GM18951 (cell line): ENCODE measurements around the gene MPC1.
"Not testable (repeated sequence)": the region's sequence is repeated elsewhere in the genome, so short reads cannot be mapped to it uniquely, and the experiment has no call there.

Experiments used
- POLR2A ChIP-seq: IDR thresholded peaks from 4 replicates; pipeline ENCODE4 v1.6.1; 2011; ENCODE audit warnings: mild to moderate bottlenecking; ENCODE audit not compliant: insufficient read length, insufficient read depth; ENCODE audit errors: extremely low read depth
- in situ Hi-C: fragments of 300-500 bp; cut with MboI; formaldehyde crosslinking; loops from one replicate; pipeline ENCODE4 v1.12.0; 2022; ENCODE audit warnings: low sequenced_read_pairs, mixed read lengths, inconsistent platforms; ENCODE audit not compliant: unreplicated experiment

MPC1 gene

GRCh38 chr6:166382500-166382932 lies 224 bp downstream of the MPC1 start:
- in situ Hi-C loops = no loop called here

GRCh38 chr6:166381733-166382499 lies 824 bp downstream of the MPC1 start:
- in situ Hi-C loops = no loop called here
- peak; percentile 49 for TF ChIP-seq POLR2A

More at GRCh38 chr6:166382500-166382932, 224 bp downstream of the MPC1 start:
- peak; percentile 81 for TF ChIP-seq POLR2A

DNA sequence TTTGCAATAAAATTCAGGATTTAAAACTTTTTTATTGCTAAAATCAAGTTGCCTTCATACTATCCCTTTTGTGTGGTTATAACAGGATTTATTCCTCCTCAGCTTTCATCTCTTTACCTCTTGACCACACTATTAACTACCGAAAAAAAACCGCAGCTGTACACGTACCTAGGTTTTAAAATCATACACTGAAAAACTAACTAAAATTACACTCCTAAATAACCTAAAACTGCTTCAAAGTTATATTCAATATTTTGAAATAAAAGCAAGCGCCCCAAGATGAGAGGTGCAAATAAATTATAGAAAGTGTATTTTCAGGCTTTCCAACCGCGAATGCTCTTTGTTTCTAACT lies 1.4 kb downstream of the MPC1 start:
- in situ Hi-C loops = no loop called here
- no peak for TF ChIP-seq POLR2A

GRCh38 chr6:166379800-166380199 lies 2.9 kb downstream of the MPC1 start:
- no peak for TF ChIP-seq POLR2A
- in situ Hi-C loops = no loop called here

DNA sequence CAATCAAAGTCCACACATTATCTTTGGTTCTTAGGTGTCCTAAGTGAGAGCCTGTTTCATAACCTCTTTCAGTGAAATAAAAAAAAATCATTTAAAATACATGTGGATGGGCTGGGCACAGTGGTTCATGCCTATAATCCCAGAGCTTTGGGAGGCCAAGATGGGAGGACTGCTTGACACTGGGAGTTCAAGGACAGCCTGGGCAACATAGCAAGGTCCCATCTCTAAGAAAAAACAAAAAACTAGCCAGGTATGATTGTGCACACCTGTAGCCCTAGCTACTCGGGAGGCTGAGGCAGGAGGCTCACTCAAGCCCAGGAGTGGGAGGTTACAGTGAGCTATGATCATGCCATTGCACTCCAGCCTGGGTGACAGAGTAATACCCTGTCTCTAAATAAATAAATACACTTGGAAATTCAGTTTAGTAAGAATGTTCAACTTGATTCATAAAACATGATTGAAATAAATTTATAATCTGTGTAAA lies 3.6 kb downstream of the MPC1 start:
- in situ Hi-C loops = no loop called here
- TF ChIP-seq POLR2A = no peak

DNA sequence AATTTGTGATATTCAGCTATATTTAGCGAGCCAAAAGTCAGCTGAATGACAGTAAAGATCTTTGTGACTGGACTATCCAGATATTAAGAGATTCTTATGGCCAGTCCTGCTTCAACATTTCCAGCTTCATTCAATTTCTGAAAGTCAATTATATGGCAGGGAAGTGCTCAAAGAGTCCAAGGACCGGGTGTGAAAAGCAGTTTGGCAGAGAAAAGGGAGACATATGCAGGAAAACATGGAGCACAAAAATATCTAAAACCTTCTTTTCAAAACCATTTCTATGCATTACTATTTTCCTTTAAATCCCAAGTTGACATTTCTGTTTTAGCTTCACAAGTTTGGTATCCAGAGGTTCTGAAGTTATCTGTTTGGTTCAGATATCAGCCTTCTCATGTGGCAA lies 5.0 kb downstream of the MPC1 start:
- no peak for TF ChIP-seq POLR2A
- in situ Hi-C loops = no loop called here

DNA sequence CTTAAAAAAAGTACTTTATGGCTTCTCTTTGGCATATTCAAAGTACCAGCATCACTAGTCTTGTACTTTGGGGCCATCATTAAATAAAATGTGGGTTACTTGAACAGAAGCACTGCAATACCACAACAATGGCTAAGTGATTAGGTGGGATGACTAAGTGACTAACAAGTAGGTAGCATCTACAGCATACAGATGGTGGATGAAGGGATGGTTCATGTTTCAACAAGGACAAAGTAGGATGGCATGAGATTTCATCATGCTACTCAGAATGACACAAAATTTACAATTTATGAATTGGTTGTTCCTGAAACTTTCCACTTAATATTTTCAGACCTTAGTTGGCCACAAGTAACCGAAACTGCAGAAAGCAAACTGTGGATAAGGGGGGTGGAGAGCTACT lies 7.7 kb downstream of the MPC1 start:
- TF ChIP-seq POLR2A = no peak
- in situ Hi-C loops = no loop called here

- in situ Hi-C loops = no loop called here
- no peak for TF ChIP-seq POLR2A
These were observed 12.3 kb downstream of the MPC1 start for GRCh38 chr6:166370489-166370888.

- in situ Hi-C loops = no loop called here
- no peak for TF ChIP-seq POLR2A
These were observed 13.0 kb downstream of the MPC1 start for GRCh38 chr6:166369782-166370181.

DNA sequence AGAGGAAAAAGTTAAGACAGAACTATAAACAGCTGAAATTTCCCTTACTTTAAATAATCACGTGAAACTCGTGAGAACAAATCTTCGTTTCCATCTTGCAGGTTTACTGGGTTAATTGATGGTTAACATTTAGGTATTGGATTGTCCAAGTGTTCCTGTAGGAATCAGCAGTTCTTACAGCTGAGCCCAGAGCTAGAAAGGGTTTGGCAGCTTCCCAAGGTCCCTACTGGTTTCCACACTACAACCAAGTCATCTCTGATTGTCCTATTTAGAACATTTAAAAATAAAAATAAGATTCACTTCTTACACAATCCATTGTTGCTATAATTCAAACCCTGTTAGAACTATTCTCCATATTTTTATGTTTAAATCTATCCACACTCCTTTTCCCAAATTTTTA lies 15.8 kb downstream of the MPC1 start:
- no peak for TF ChIP-seq POLR2A
- in situ Hi-C loops = no loop called here

GRCh38 chr6:166365806-166366205 lies 16.9 kb downstream of the MPC1 start:
- in situ Hi-C loops = no loop called here
- no peak for TF ChIP-seq POLR2A

- TF ChIP-seq POLR2A = no peak
- in situ Hi-C loops = no loop called here
These were observed 17.5 kb downstream of the MPC1 start for GRCh38 chr6:166365221-166365620.

DNA sequence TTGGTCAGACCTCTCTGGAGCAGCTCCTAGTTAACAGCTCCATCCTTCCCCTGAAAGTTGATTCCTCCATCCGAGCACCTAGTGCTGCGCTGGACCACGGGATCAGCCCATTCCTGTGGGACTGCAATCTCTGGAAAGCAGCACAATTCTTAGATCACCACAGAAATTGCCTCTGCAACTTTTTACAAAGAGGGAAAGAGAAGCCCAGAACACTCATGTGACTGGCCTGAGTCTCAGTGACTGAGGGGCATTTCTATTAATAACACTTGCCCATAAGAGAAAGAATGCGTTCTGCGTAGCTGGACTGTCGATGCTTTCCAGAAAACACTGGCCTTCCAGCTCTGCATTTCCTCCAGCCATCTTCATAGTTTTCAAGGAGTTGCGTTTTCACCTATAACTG lies 18.3 kb downstream of the MPC1 start:
- TF ChIP-seq POLR2A = no peak
- in situ Hi-C loops = no loop called here

DNA sequence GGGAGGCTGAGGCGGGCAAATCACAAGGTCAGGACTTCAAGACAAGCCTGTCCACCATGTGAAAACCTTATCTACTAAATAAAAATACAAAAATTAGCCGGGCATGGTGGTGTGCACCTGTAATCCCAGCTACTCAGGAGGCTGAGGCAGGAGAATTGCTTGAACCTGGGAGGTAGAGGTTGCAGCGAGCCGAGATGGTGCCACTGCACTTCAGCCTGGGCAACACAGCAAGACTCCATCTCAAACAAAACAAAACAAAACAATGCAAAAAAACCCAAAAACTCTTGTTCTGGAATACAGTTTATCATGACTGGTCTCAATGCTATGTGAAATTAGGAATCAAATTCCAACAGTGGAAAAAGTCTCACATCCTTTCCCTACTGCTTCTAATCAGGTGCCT lies 20.3 kb downstream of the MPC1 start:
- in situ Hi-C loops = not testable (repeated sequence)

GRCh38 chr6:166361077-166361429 lies 21.7 kb downstream of the MPC1 start:
- in situ Hi-C loops = no loop called here

More at GRCh38 chr6:166361077-166361429, 21.7 kb downstream of the MPC1 start:
- no peak for TF ChIP-seq POLR2A
